NT2/D1 (cell line): ENCODE data around the gene FAXDC2.

Experiments
- DNase-seq: peaks from one replicate; pipeline ENCODE4 v3.0.0-alpha.2; 2011; ENCODE audit warnings: low read depth, low spot score
- H3K27me3 ChIP-seq: 2 replicates; pipeline ENCODE4 v1.6.0; 2011; ENCODE audit warnings: mild to moderate bottlenecking; ENCODE audit not compliant: insufficient read length, insufficient read depth
- H3K36me3 ChIP-seq: 2 replicates; pipeline ENCODE4 v1.6.1; 2011; ENCODE audit warnings: mild to moderate bottlenecking, low read length, mixed read lengths; ENCODE audit not compliant: insufficient read depth, insufficient read length
- H3K4me1 ChIP-seq: 2 replicates; pipeline ENCODE4 v1.5.1; 2011; ENCODE audit not compliant: insufficient read depth, insufficient read length
- H3K4me3 ChIP-seq: 2 replicates; pipeline ENCODE4 v1.5.1; 2011; ENCODE audit warnings: low read depth; ENCODE audit not compliant: insufficient read length
- H3K9ac ChIP-seq: 2 replicates; pipeline ENCODE4 v1.6.0; 2011; ENCODE audit warnings: low read depth; ENCODE audit not compliant: insufficient read length
- H3K9me3 ChIP-seq: 2 replicates; pipeline ENCODE4 v1.5.1; 2011; ENCODE audit warnings: mild to moderate bottlenecking, low read length; ENCODE audit not compliant: insufficient read depth
- SUZ12 ChIP-seq: IDR thresholded peaks from 2 replicates; pipeline ENCODE4 v1.6.1; 2011; ENCODE audit not compliant: insufficient read length, insufficient read depth; ENCODE audit errors: extremely low read depth
- YY1 ChIP-seq: IDR thresholded peaks from 2 replicates; pipeline ENCODE4 v1.6.1; 2011; ENCODE audit not compliant: insufficient read length, insufficient read depth
- ZNF274 ChIP-seq: IDR thresholded peaks from 2 replicates; pipeline ENCODE4 v1.6.1; 2011; ENCODE audit warnings: mild to moderate bottlenecking, low read depth, low read length

The FAXDC2 gene

GRCh38 chr5:154850255-154851062 lies at the start of gene FAXDC2:
FAXDC2 (minus strand) TSS chr5:154850603; CDS start chr5:154838178, 12,425 bp downstream.
- Histone ChIP-seq H3K4me1 (no peaks in the 10 kb centered on the region), H3K9me3 (no peaks in the 10 kb centered on the region), H3K36me3 (no peaks in the 10 kb centered on the region), H3K9ac (peak within 1 kb of the TSS; percentile 68), H3K27me3 (no peaks in the 10 kb centered on the region), H3K4me3 (peak within 1 kb of the TSS; percentile 43)
- TF ChIP-seq ZNF274 (no peak), SUZ12 (no peak), YY1 (no peak)
- peak; percentile 54 for DNase-seq

- H3K36me3 ChIP-seq, result peaks cover 84% of the 10 kb centered on the region
- H3K4me3 ChIP-seq, result no peak overlapping the region
- no peaks in the 10 kb centered on the region for H3K27me3 ChIP-seq
- no peak for TF ChIP-seq ZNF274
- no peak for DNase-seq
- no peaks in the 10 kb centered on the region for H3K9me3 ChIP-seq
- no peaks in the 10 kb centered on the region for H3K4me1 ChIP-seq
- no peak overlapping the region for H3K9ac ChIP-seq
Measured at GRCh38 chr5:154900066-154900465, 49.7 kb upstream of the FAXDC2 start.

GRCh38 chr5:154899151-154899816 lies 48.9 kb upstream of the FAXDC2 start:
- peaks cover 82% of the 10 kb centered on the region for H3K36me3 ChIP-seq
- no peak overlapping the region for H3K4me3 ChIP-seq
- H3K27me3 ChIP-seq, result no peaks in the 10 kb centered on the region
- H3K4me1 ChIP-seq, result no peaks in the 10 kb centered on the region
- TF ChIP-seq YY1 (no peak), ZNF274 (no peak), SUZ12 (no peak)
- no peak for DNase-seq
- H3K9ac ChIP-seq, result no peak overlapping the region
- H3K9me3 ChIP-seq, result no peaks in the 10 kb centered on the region

- Histone ChIP-seq H3K9me3 (no peaks in the 10 kb centered on the region), H3K4me1 (no peaks in the 10 kb centered on the region), H3K4me3 (no peak overlapping the region), H3K36me3 (peaks cover 80% of the 10 kb centered on the region), H3K27me3 (no peaks in the 10 kb centered on the region), H3K9ac (no peak overlapping the region)
- TF ChIP-seq SUZ12, result no peak
- TF ChIP-seq YY1, result no peak
- TF ChIP-seq ZNF274, result no peak
- DNase-seq, result no peak
Measured at GRCh38 chr5:154898210-154898609, 47.8 kb upstream of the FAXDC2 start.

- Histone ChIP-seq H3K4me3 (no peak overlapping the region), H3K9ac (no peak overlapping the region), H3K36me3 (peaks cover 74% of the 10 kb centered on the region), H3K4me1 (no peaks in the 10 kb centered on the region), H3K27me3 (no peaks in the 10 kb centered on the region), H3K9me3 (no peaks in the 10 kb centered on the region)
- TF ChIP-seq YY1, result no peak
- DNase-seq, result no peak
Measured at GRCh38 chr5:154896562-154897165, 46.3 kb upstream of the FAXDC2 start.

- TF ChIP-seq ZNF274 (no peak), SUZ12 (no peak), YY1 (no peak)
- Histone ChIP-seq H3K4me3 (no peak overlapping the region), H3K9me3 (no peaks in the 10 kb centered on the region), H3K27me3 (no peaks in the 10 kb centered on the region), H3K36me3 (peaks cover 75% of the 10 kb centered on the region), H3K4me1 (no peaks in the 10 kb centered on the region), H3K9ac (no peak overlapping the region)
- DNase-seq, result no peak
Measured at GRCh38 chr5:154895606-154896561, 45.5 kb upstream of the FAXDC2 start.

- Histone ChIP-seq H3K9me3 (peaks cover 3% of the 10 kb centered on the region; the same call in 1 of the 2 replicates), H3K4me1 (no peaks in the 10 kb centered on the region), H3K27me3 (no peaks in the 10 kb centered on the region), H3K9ac (no peak overlapping the region), H3K36me3 (peaks cover 71% of the 10 kb centered on the region), H3K4me3 (no peak overlapping the region)
- no peak for DNase-seq
- no peak for TF ChIP-seq SUZ12
- no peak for TF ChIP-seq YY1
- no peak for TF ChIP-seq ZNF274
Measured at GRCh38 chr5:154893381-154893780, 43.0 kb upstream of the FAXDC2 start.
